ENCODE data around the gene CFAP100.

The CFAP100 gene

DNA sequence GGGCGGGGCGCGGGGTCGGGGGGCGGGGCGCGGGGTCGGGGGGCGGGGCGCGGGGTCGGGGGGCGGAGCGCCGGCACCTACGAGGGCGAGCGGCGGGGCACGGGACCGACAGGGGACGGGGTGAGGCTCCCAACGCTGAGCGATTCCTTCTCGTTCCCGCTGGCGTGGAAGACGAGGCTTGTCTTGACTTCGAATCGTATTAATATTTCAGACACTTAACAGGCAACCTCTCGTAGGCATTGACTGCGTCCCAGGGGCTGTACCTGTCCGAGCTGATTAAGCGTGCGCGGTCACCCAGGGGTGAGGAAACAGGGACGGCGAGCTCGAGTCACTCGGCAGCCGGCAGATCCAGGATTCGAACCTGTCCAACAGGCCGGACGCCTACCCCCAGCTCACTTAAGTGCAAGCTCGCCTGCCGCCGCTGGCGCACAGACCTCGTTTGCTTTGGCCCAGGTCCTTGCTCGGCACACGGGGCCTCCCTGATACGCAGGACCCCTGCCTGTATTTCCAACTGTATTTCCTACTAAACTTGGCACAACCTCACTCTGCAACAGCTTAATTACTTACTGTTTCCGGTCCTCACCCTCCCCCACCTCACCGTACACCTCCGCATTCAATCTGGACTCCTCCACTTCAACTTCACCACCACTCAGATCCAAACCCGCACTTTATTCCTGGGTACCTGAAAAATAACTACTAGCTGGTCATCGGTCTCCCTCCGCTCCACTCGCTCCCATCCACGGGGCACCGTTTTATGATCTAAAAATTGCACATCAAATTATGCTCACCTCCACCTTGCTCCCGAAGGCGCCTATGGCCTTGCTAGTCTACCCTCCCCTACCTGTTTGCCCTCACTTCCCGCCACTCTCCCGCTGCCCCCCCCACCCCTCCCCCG is 81.7 kb downstream of the CFAP100 start:
- peaks cover 8% of the 10 kb centered on the region; the same call in 1 of the 2 replicates for H3K4me1 ChIP-seq (ENCODE audit: control insufficient read depth, insufficient read depth, low read length)
- peaks cover 0 to 8% of the 10 kb centered on the region in 2 experiments; a peak in 1 of 3 replicates for H3K36me3 ChIP-seq (ENCODE audit: control insufficient read depth in 2 of 2, insufficient read depth in 1 of 2, low read length in 2 of 2)
- ChIA-PET CTCF (interaction anchor here (1.0 to 1.1 kb wide), 2 partner anchors 50 to 506 kb away, joined by 3 read pairs; no protein-coding TSS in a partner anchor), POLR2A (interaction anchor here (0.9 kb wide), 1 partner anchor 37 kb away, joined by 3 read pairs; no protein-coding TSS in a partner anchor)
- peak overlapping the region; percentile 58 for H3K4me3 ChIP-seq (ENCODE audit: low read depth, low read length)
- no peaks in the 10 kb centered on the region for H3K9me3 ChIP-seq (ENCODE audit: control insufficient read depth, insufficient read depth, low read depth, low read length)
- H3K27ac ChIP-seq (ENCODE audit: extremely low read depth, low read depth, low read length) = peak overlapping the region; percentile 71; the same call in 1 of the 2 replicates
- TF ChIP-seq, protein P1, sequence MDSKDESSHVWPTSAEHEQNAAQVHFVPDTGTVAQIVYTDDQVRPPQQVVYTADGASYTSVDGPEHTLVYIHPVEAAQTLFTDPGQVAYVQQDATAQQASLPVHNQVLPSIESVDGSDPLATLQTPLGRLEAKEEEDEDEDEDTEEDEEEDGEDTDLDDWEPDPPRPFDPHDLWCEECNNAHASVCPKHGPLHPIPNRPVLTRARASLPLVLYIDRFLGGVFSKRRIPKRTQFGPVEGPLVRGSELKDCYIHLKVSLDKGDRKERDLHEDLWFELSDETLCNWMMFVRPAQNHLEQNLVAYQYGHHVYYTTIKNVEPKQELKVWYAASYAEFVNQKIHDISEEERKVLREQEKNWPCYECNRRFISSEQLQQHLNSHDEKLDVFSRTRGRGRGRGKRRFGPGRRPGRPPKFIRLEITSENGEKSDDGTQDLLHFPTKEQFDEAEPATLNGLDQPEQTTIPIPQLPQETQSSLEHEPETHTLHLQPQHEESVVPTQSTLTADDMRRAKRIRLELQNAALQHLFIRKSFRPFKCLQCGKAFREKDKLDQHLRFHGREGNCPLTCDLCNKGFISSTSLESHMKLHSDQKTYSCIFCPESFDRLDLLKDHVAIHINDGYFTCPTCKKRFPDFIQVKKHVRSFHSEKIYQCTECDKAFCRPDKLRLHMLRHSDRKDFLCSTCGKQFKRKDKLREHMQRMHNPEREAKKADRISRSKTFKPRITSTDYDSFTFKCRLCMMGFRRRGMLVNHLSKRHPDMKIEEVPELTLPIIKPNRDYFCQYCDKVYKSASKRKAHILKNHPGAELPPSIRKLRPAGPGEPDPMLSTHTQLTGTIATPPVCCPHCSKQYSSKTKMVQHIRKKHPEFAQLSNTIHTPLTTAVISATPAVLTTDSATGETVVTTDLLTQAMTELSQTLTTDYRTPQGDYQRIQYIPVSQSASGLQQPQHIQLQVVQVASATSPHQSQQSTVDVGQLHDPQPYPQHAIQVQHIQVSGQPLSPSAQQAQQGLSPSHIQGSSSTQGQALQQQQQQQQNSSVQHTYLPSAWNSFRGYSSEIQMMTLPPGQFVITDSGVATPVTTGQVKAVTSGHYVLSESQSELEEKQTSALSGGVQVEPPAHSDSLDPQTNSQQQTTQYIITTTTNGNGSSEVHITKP (tag by site-specific recombination; IDR thresholded peaks at IDR 0.05) = peak; percentile 63; the same call in 1 of the 2 replicates
- TF ChIP-seq, protein P2, sequence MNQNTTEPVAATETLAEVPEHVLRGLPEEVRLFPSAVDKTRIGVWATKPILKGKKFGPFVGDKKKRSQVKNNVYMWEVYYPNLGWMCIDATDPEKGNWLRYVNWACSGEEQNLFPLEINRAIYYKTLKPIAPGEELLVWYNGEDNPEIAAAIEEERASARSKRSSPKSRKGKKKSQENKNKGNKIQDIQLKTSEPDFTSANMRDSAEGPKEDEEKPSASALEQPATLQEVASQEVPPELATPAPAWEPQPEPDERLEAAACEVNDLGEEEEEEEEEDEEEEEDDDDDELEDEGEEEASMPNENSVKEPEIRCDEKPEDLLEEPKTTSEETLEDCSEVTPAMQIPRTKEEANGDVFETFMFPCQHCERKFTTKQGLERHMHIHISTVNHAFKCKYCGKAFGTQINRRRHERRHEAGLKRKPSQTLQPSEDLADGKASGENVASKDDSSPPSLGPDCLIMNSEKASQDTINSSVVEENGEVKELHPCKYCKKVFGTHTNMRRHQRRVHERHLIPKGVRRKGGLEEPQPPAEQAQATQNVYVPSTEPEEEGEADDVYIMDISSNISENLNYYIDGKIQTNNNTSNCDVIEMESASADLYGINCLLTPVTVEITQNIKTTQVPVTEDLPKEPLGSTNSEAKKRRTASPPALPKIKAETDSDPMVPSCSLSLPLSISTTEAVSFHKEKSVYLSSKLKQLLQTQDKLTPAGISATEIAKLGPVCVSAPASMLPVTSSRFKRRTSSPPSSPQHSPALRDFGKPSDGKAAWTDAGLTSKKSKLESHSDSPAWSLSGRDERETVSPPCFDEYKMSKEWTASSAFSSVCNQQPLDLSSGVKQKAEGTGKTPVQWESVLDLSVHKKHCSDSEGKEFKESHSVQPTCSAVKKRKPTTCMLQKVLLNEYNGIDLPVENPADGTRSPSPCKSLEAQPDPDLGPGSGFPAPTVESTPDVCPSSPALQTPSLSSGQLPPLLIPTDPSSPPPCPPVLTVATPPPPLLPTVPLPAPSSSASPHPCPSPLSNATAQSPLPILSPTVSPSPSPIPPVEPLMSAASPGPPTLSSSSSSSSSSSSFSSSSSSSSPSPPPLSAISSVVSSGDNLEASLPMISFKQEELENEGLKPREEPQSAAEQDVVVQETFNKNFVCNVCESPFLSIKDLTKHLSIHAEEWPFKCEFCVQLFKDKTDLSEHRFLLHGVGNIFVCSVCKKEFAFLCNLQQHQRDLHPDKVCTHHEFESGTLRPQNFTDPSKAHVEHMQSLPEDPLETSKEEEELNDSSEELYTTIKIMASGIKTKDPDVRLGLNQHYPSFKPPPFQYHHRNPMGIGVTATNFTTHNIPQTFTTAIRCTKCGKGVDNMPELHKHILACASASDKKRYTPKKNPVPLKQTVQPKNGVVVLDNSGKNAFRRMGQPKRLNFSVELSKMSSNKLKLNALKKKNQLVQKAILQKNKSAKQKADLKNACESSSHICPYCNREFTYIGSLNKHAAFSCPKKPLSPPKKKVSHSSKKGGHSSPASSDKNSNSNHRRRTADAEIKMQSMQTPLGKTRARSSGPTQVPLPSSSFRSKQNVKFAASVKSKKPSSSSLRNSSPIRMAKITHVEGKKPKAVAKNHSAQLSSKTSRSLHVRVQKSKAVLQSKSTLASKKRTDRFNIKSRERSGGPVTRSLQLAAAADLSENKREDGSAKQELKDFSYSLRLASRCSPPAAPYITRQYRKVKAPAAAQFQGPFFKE (tag by site-specific recombination; IDR thresholded peaks at IDR 0.05; ENCODE audit: borderline replicate concordance) = no peak
- TF ChIP-seq, protein P3, sequence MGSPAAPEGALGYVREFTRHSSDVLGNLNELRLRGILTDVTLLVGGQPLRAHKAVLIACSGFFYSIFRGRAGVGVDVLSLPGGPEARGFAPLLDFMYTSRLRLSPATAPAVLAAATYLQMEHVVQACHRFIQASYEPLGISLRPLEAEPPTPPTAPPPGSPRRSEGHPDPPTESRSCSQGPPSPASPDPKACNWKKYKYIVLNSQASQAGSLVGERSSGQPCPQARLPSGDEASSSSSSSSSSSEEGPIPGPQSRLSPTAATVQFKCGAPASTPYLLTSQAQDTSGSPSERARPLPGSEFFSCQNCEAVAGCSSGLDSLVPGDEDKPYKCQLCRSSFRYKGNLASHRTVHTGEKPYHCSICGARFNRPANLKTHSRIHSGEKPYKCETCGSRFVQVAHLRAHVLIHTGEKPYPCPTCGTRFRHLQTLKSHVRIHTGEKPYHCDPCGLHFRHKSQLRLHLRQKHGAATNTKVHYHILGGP (tag by site-specific recombination; IDR thresholded peaks at IDR 0.05) = no peak
- peak; percentile 23; the same call in 1 of the 2 replicates for TF ChIP-seq EGR2 (tag by site-specific recombination; IDR thresholded peaks at IDR 0.05; ENCODE audit: low read depth)
- TF ChIP-seq SP3 (tag by site-specific recombination; IDR thresholded peaks at IDR 0.05) = peak; percentile 33
- TF ChIP-seq, protein P4, sequence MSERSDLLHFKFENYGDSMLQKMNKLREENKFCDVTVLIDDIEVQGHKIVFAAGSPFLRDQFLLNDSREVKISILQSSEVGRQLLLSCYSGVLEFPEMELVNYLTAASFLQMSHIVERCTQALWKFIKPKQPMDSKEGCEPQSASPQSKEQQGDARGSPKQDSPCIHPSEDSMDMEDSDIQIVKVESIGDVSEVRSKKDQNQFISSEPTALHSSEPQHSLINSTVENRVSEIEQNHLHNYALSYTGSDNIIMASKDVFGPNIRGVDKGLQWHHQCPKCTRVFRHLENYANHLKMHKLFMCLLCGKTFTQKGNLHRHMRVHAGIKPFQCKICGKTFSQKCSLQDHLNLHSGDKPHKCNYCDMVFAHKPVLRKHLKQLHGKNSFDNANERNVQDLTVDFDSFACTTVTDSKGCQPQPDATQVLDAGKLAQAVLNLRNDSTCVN (tag by site-specific recombination; optimal IDR thresholded peaks at IDR 0.05) = peak; percentile 62
- no peak for TF ChIP-seq ZSCAN16 (tag by site-specific recombination; IDR thresholded peaks at IDR 0.05)
- TF ChIP-seq, protein P5, sequence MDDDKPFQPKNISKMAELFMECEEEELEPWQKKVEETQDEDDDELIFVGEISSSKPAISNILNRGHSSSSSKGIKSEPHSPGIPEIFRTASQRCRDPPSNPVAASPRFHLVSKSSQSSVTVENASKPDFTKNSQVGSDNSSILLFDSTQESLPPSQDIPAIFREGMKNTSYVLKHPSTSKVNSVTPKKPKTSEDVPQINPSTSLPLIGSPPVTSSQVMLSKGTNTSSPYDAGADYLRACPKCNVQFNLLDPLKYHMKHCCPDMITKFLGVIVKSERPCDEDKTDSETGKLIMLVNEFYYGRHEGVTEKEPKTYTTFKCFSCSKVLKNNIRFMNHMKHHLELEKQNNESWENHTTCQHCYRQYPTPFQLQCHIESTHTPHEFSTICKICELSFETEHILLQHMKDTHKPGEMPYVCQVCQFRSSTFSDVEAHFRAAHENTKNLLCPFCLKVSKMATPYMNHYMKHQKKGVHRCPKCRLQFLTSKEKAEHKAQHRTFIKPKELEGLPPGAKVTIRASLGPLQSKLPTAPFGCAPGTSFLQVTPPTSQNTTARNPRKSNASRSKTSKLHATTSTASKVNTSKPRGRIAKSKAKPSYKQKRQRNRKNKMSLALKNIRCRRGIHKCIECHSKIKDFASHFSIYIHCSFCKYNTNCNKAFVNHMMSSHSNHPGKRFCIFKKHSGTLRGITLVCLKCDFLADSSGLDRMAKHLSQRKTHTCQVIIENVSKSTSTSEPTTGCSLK (tag by site-specific recombination; IDR thresholded peaks at IDR 0.05) = no peak
- TF ChIP-seq ZNF626 (tag by site-specific recombination; IDR thresholded peaks at IDR 0.05) = no peak
- 0 out of 2 replicates have a peak, but pooled peaks have one; percentile 26 for TF ChIP-seq ZNF600 (tag by site-specific recombination; IDR thresholded peaks at IDR 0.05)
- TF ChIP-seq BCL11B (tag by site-specific recombination; IDR thresholded peaks at IDR 0.05; ENCODE audit: low read depth) = no peak
- TF ChIP-seq MEIS1 (CRISPR knock-in tag; IDR thresholded peaks at IDR 0.05; ENCODE audit: borderline replicate concordance) = no peak
- peak; percentile 46; the same call in 1 of the 2 replicates for TF ChIP-seq ZBTB20 (tag by site-specific recombination; IDR thresholded peaks at IDR 0.05)
- TF ChIP-seq ZNF2 (tag by site-specific recombination; IDR thresholded peaks at IDR 0.05) = peak; percentile 57; the same call in 1 of the 2 replicates
- TF ChIP-seq, protein P6, sequence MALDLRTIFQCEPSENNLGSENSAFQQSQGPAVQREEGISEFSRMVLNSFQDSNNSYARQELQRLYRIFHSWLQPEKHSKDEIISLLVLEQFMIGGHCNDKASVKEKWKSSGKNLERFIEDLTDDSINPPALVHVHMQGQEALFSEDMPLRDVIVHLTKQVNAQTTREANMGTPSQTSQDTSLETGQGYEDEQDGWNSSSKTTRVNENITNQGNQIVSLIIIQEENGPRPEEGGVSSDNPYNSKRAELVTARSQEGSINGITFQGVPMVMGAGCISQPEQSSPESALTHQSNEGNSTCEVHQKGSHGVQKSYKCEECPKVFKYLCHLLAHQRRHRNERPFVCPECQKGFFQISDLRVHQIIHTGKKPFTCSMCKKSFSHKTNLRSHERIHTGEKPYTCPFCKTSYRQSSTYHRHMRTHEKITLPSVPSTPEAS (tag by site-specific recombination; IDR thresholded peaks at IDR 0.05) = no peak
- peak; percentile 46; the same call in 1 of the 2 replicates for TF ChIP-seq ZFHX2 (tag by site-specific recombination; conservative IDR thresholded peaks at IDR 0.05)
- TF ChIP-seq KLF10 (tag by site-specific recombination; IDR thresholded peaks at IDR 0.05) = no peak
- peak; percentile 13; the same call in 1 of the 2 replicates for TF ChIP-seq KLF9 (tag by site-specific recombination; IDR thresholded peaks at IDR 0.05; ENCODE audit: low read depth)
- peak; percentile 89 for TF ChIP-seq ZNF335 (tag by site-specific recombination; conservative IDR thresholded peaks at IDR 0.05)
- no peak for TF ChIP-seq ZNF140 (tag by site-specific recombination; IDR thresholded peaks at IDR 0.05)
